ENCODE data around the gene FRMD4A.
"Not testable (repeated sequence)": the region's sequence is repeated elsewhere in the genome, so short reads cannot be mapped to it uniquely, and the experiment has no call there.

FRMD4A gene

GRCh38 chr10:14071956-14072355 lies 258.8 kb downstream of the FRMD4A start:
- no peak for DNase-seq (ENCODE audit: low read depth)
- no peak for TF ChIP-seq CTCF (conservative IDR thresholded peaks at IDR 0.05; ENCODE audit: control insufficient read depth, insufficient read depth, low read depth, low read length)
- no peak overlapping the region for H3K4me3 ChIP-seq (ENCODE audit: control insufficient read depth, low read depth, low read length)

- H3K4me3 ChIP-seq (ENCODE audit: control insufficient read depth, low read depth, low read length) = no peak overlapping the region
- no peak for DNase-seq (ENCODE audit: low read depth)
- TF ChIP-seq CTCF (conservative IDR thresholded peaks at IDR 0.05; ENCODE audit: control insufficient read depth, insufficient read depth, low read depth, low read length) = no peak
Observed at GRCh38 chr10:14068601-14069250, 262.0 kb downstream of the FRMD4A start.

GRCh38 chr10:14067638-14068037 lies 263.1 kb downstream of the FRMD4A start:
- DNase-seq (ENCODE audit: low read depth); H3K4me3 ChIP-seq (ENCODE audit: control insufficient read depth, low read depth, low read length): not testable (repeated sequence)

- H3K4me3 ChIP-seq (ENCODE audit: control insufficient read depth, low read depth, low read length) = no peak overlapping the region
- TF ChIP-seq CTCF (conservative IDR thresholded peaks at IDR 0.05; ENCODE audit: control insufficient read depth, insufficient read depth, low read depth, low read length) = no peak
- DNase-seq (ENCODE audit: low read depth) = no peak
Observed at GRCh38 chr10:14066106-14066505, 264.6 kb downstream of the FRMD4A start.

GRCh38 chr10:14063531-14064285 lies 267.0 kb downstream of the FRMD4A start:
- no peak overlapping the region for H3K4me3 ChIP-seq (ENCODE audit: control insufficient read depth, low read depth, low read length)
- no peak for TF ChIP-seq CTCF (conservative IDR thresholded peaks at IDR 0.05; ENCODE audit: control insufficient read depth, insufficient read depth, low read depth, low read length)
- DNase-seq (ENCODE audit: low read depth) = peak; percentile 87

- DNase-seq (ENCODE audit: low read depth) = peak; percentile 70
- no peak overlapping the region for H3K4me3 ChIP-seq (ENCODE audit: control insufficient read depth, low read depth, low read length)
- TF ChIP-seq CTCF (conservative IDR thresholded peaks at IDR 0.05; ENCODE audit: control insufficient read depth, insufficient read depth, low read depth, low read length) = no peak
Observed at GRCh38 chr10:14062528-14063260, 268.0 kb downstream of the FRMD4A start.
